ENCODE data around the gene TSPAN5. TPM values are rescaled to one million over a fixed set of nuclear protein-coding genes. Genes with fewer than 3 reads are reported as not detected.

The TSPAN5 gene
- polyA plus RNA-seq, 1 donor from 2014 or later = 18.8 TPM

DNA sequence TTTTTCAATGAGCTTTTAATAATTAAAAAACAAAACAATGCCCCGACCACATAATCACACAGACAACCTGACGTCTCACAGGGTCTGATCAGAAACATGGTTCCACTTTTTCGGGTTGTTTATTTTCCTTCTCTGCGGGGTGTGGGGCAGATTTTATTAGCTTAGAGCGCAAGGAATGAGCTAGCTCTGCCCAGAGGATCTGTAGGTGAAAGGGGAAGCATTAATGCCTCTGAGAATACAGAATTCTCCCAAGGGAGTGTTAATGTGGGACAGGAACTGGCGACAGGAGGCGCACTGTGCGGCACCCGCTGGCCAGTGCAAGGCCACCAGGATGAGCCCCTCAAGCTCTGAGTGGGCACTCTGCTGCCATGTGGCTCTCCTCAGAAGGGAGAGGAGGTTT, 181.5 kb downstream of the TSPAN5 start:
- H3K27ac ChIP-seq (ENCODE audit: low read length) = no peak overlapping the region
- no peaks in the 10 kb centered on the region for H3K9me3 ChIP-seq (ENCODE audit: low read length)
- no peaks in the 10 kb centered on the region for H3K9me2 ChIP-seq (ENCODE audit: insufficient read depth, low read length)
- no peaks in the 10 kb centered on the region for H3K36me3 ChIP-seq (ENCODE audit: insufficient read depth, low read length)
- H3K9ac ChIP-seq (ENCODE audit: low read length) = no peak overlapping the region
- H2AFZ ChIP-seq (ENCODE audit: low read depth, low read length) = no peak overlapping the region
- no peak overlapping the region for H3K4me3 ChIP-seq (ENCODE audit: low read length)
- no peaks in the 10 kb centered on the region for H3K79me2 ChIP-seq (replicated peaks; ENCODE audit: insufficient read depth, low read length)
- H3F3A ChIP-seq (ENCODE audit: insufficient read depth, low read length, poor library complexity, severe bottlenecking) = no peaks in the 10 kb centered on the region
- H4K20me1 ChIP-seq (ENCODE audit: insufficient read depth) = no peaks in the 10 kb centered on the region
- no peaks in the 10 kb centered on the region for H3K27me3 ChIP-seq (ENCODE audit: insufficient read depth, low read depth, low read length)
- H3K4me2 ChIP-seq (ENCODE audit: low read length) = no peak overlapping the region
- TF ChIP-seq EP300 (conservative IDR thresholded peaks at IDR 0.05; ENCODE audit: poor library complexity, severe bottlenecking) (no peak), MXI1 (conservative IDR thresholded peaks at IDR 0.05; ENCODE audit: poor library complexity, severe bottlenecking) (no peak), TAF1 (IDR thresholded peaks at IDR 0.05; ENCODE audit: low read depth) (no peak), SMC3 (conservative IDR thresholded peaks at IDR 0.05; ENCODE audit: poor library complexity) (no peak), EZH2 (IDR thresholded peaks at IDR 0.05; ENCODE audit: borderline replicate concordance, insufficient read depth, low read length, poor library complexity, severe bottlenecking) (no peak), RAD21 (conservative IDR thresholded peaks at IDR 0.05) (no peak), POLR2AphosphoS5 (IDR thresholded peaks at IDR 0.05) (no peak)
- TF ChIP-seq, protein P1, sequence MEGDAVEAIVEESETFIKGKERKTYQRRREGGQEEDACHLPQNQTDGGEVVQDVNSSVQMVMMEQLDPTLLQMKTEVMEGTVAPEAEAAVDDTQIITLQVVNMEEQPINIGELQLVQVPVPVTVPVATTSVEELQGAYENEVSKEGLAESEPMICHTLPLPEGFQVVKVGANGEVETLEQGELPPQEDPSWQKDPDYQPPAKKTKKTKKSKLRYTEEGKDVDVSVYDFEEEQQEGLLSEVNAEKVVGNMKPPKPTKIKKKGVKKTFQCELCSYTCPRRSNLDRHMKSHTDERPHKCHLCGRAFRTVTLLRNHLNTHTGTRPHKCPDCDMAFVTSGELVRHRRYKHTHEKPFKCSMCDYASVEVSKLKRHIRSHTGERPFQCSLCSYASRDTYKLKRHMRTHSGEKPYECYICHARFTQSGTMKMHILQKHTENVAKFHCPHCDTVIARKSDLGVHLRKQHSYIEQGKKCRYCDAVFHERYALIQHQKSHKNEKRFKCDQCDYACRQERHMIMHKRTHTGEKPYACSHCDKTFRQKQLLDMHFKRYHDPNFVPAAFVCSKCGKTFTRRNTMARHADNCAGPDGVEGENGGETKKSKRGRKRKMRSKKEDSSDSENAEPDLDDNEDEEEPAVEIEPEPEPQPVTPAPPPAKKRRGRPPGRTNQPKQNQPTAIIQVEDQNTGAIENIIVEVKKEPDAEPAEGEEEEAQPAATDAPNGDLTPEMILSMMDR (IDR thresholded peaks at IDR 0.05; ENCODE audit: poor library complexity, severe bottlenecking) = no peak
- TF ChIP-seq, protein P2, sequence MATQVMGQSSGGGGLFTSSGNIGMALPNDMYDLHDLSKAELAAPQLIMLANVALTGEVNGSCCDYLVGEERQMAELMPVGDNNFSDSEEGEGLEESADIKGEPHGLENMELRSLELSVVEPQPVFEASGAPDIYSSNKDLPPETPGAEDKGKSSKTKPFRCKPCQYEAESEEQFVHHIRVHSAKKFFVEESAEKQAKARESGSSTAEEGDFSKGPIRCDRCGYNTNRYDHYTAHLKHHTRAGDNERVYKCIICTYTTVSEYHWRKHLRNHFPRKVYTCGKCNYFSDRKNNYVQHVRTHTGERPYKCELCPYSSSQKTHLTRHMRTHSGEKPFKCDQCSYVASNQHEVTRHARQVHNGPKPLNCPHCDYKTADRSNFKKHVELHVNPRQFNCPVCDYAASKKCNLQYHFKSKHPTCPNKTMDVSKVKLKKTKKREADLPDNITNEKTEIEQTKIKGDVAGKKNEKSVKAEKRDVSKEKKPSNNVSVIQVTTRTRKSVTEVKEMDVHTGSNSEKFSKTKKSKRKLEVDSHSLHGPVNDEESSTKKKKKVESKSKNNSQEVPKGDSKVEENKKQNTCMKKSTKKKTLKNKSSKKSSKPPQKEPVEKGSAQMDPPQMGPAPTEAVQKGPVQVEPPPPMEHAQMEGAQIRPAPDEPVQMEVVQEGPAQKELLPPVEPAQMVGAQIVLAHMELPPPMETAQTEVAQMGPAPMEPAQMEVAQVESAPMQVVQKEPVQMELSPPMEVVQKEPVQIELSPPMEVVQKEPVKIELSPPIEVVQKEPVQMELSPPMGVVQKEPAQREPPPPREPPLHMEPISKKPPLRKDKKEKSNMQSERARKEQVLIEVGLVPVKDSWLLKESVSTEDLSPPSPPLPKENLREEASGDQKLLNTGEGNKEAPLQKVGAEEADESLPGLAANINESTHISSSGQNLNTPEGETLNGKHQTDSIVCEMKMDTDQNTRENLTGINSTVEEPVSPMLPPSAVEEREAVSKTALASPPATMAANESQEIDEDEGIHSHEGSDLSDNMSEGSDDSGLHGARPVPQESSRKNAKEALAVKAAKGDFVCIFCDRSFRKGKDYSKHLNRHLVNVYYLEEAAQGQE (IDR thresholded peaks at IDR 0.05; ENCODE audit: borderline replicate concordance) = no peak

DNA sequence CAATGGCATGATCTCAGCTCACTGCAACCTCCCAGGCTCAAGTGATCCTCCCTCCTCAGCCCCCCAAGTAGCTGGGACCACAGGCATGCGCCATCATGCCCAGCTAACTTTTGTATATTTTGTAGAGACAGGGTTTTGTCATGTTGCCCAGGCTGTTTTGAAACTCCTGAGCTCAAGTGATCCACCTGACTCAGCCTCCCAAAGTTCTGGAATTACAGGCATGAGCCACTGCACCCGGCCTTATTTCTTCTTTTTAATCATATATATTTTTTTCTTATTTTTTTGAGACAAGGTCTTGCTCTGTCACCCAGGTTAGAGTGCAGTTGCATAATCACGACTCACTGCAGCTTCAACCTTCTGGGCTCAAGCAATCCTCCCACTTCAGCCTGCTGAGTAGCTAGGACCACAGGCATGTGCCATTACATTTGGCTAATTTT, 184.0 kb downstream of the TSPAN5 start:
- H3K4me2 ChIP-seq (ENCODE audit: low read length) = no peak overlapping the region
- no peaks in the 10 kb centered on the region for H4K20me1 ChIP-seq (ENCODE audit: insufficient read depth)
- TF ChIP-seq, protein P2 (IDR thresholded peaks at IDR 0.05; ENCODE audit: borderline replicate concordance) = no peak
- no peak for TF ChIP-seq SMC3 (conservative IDR thresholded peaks at IDR 0.05; ENCODE audit: poor library complexity)
- no peak for TF ChIP-seq POLR2AphosphoS5 (IDR thresholded peaks at IDR 0.05)
- TF ChIP-seq, protein P1 (IDR thresholded peaks at IDR 0.05; ENCODE audit: poor library complexity, severe bottlenecking) = no peak
- H3K79me2 ChIP-seq (replicated peaks; ENCODE audit: insufficient read depth, low read length) = no peaks in the 10 kb centered on the region
- H3F3A ChIP-seq (ENCODE audit: insufficient read depth, low read length, poor library complexity, severe bottlenecking) = no peaks in the 10 kb centered on the region
- H3K9me2 ChIP-seq (ENCODE audit: insufficient read depth, low read length) = no peaks in the 10 kb centered on the region
- H3K27me3 ChIP-seq (ENCODE audit: insufficient read depth, low read depth, low read length) = no peaks in the 10 kb centered on the region
- no peak overlapping the region for H2AFZ ChIP-seq (ENCODE audit: low read depth, low read length)
- H3K9me3 ChIP-seq (ENCODE audit: low read length) = no peaks in the 10 kb centered on the region
- no peak overlapping the region for H3K4me3 ChIP-seq (ENCODE audit: low read length)
- no peak overlapping the region for H3K27ac ChIP-seq (ENCODE audit: low read length)
- H3K9ac ChIP-seq (ENCODE audit: low read length) = no peak overlapping the region
- H3K36me3 ChIP-seq (ENCODE audit: insufficient read depth, low read length) = no peaks in the 10 kb centered on the region

All from neural cell (in vitro differentiated cells).